AG04450 (cell line): ENCODE results near the gene ANXA6. TPM values are rescaled to one million over a fixed set of nuclear protein-coding genes. Genes with fewer than 3 reads are reported as not detected.
A peak's percentile ranks its signal among the peaks of the same experiment; 100 is the strongest.

Experiments
- CTCF ChIA-PET: fragments of 300-600, 350-600 bp; formaldehyde crosslinking; extraction: SDS; loops from one replicate; lab custom pipeline; 2022; ENCODE audit warnings: antibody characterized with exemption, inconsistent platforms; lab: Charles Lee
- POLR2A ChIA-PET: fragments of 350-600 bp; formaldehyde crosslinking; extraction: SDS; loops from one replicate; lab custom pipeline; 2021; ENCODE audit warnings: antibody characterized with exemption, inconsistent platforms; lab: Yijun Ruan, JAX
- DNase-seq: peaks from one replicate; pipeline ENCODE4 v3.0.0-alpha.2; 2011; ENCODE audit warnings: low read depth, low spot score
- H3K27ac ChIP-seq: one replicate; pipeline ENCODE4 v1.5.1; 2012; ENCODE audit warnings: low read depth, low read length, control low read depth
- H3K27me3 ChIP-seq: one replicate; pipeline ENCODE4 v1.6.0; 2012; ENCODE audit warnings: low read length; ENCODE audit not compliant: control insufficient read depth, insufficient read depth
- H3K4me3 ChIP-seq: 2 replicates; pipeline ENCODE4 v1.5.1; 2011; ENCODE audit warnings: mild to moderate bottlenecking, low read depth, low read length, control low read depth
- H3K9me3 ChIP-seq: 2 replicates; pipeline ENCODE4 v1.5.1; 2012; ENCODE audit warnings: low read length; ENCODE audit not compliant: control insufficient read depth, insufficient read depth
- polyA plus RNA-seq: library from polyadenylated mRNA; depleted of rRNA; stranded (reverse); fragments of >200 nt; gene quantifications from 2 replicates; pipeline ENCODE4 v1.2.3, GENCODE V29; 2011
- TF ChIP-seq, protein P1 (sequence below): IDR thresholded peaks from 2 replicates; pipeline ENCODE4 v1.5.1; 2011; ENCODE audit warnings: low read depth, low read length, control low read depth, inconsistent platforms

The ANXA6 gene
- polyA plus RNA-seq, 1 experiment = 502 TPM

DNA sequence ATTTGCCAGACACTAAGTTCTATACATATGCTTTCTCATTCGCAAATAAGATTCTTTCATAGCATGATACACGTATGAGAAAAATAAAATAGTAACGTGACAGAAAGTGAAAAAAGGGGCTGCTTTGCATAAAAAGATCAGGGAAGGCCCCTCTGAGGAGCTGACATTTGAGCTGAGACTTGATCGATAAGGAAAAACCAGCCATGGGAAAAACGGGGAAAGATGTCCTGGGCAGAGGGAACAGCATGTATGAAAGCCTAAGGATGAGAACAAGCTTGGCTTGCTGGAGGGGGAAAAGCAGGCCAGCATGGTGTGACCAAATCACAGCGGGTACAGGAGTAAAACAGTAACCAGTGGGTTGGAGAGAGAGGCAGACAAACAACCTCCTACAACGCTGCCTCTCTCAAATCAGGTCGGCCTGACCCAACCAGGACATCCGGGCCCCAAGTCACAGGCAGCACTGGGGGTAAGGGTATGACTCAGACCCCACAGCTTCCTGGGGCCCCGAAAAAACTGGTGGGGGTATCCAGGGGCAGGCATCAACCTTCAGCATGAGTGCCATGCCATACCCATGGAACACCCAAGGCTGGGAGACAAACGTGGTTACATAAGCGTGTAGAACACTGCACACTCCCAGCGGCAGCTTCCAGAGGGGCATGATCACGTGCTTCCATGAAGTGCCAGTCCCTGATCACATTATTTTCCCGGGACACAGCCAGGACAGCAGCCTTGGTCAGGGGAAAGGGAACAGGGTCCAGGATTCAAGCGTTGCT, 78.9 kb downstream of the ANXA6 start:
- POLR2A ChIA-PET = no interaction called here
- Histone ChIP-seq H3K4me3 (no peak overlapping the region), H3K9me3 (no peaks in the 10 kb centered on the region), H3K27me3 (no peaks in the 10 kb centered on the region), H3K27ac (no peak overlapping the region)
- CTCF ChIA-PET = interaction anchor here (0.6 kb wide), 1 partner anchor 76 kb away, joined by 3 read pairs; no protein-coding TSS in a partner anchor
- TF ChIP-seq, protein P1, sequence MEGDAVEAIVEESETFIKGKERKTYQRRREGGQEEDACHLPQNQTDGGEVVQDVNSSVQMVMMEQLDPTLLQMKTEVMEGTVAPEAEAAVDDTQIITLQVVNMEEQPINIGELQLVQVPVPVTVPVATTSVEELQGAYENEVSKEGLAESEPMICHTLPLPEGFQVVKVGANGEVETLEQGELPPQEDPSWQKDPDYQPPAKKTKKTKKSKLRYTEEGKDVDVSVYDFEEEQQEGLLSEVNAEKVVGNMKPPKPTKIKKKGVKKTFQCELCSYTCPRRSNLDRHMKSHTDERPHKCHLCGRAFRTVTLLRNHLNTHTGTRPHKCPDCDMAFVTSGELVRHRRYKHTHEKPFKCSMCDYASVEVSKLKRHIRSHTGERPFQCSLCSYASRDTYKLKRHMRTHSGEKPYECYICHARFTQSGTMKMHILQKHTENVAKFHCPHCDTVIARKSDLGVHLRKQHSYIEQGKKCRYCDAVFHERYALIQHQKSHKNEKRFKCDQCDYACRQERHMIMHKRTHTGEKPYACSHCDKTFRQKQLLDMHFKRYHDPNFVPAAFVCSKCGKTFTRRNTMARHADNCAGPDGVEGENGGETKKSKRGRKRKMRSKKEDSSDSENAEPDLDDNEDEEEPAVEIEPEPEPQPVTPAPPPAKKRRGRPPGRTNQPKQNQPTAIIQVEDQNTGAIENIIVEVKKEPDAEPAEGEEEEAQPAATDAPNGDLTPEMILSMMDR = no peak
- DNase-seq = no peak

DNA sequence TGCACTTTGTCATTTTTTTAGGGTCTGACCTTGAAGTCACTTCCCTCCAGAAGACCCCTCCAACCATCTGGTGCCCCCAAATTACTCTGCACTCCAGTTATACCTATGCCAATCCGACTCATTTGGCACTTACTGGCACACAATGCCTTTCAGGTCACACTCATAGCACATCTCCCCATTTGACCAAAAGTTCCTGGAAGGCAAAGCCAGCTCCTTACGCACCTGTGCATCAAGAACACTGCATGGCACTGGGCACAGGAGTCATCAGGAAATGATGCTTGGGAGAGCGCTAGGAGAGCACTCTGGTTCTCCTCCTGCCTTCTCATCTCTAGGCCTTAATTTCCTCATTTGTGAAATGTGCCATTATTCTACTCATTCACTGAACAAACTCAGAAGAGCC, 79.6 kb downstream of the ANXA6 start:
- POLR2A ChIA-PET = no interaction called here
- no peaks in the 10 kb centered on the region for H3K27me3 ChIP-seq
- no peaks in the 10 kb centered on the region for H3K9me3 ChIP-seq
- DNase-seq = no peak
- TF ChIP-seq, protein P1 = no peak
- CTCF ChIA-PET = no interaction called here
- no peak overlapping the region for H3K27ac ChIP-seq
- no peak overlapping the region for H3K4me3 ChIP-seq

DNA sequence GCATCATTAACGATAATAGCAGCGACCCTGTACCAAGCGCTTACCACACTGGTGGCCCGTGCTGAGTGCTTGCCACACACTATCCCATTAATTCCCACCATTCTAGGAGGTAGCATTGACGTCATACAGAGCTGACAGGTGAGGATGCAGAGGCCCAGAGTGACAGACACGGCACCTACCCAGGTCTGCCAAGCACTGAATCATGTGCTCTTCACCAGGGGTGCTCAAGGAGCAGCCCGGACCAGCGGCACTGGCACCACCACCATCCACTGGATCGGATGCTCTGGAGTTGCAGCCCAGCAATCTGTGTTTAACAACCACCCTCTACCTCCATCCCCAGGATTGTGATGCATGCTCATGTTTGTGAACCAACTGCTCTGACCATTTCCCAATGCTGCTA, 80.2 kb downstream of the ANXA6 start:
- no peak for DNase-seq
- H3K9me3 ChIP-seq = no peaks in the 10 kb centered on the region
- no peaks in the 10 kb centered on the region for H3K27me3 ChIP-seq
- no peak overlapping the region for H3K4me3 ChIP-seq
- ChIA-PET CTCF (no interaction called here), POLR2A (no interaction called here)
- H3K27ac ChIP-seq = no peak overlapping the region
- TF ChIP-seq, protein P1 = no peak

DNA sequence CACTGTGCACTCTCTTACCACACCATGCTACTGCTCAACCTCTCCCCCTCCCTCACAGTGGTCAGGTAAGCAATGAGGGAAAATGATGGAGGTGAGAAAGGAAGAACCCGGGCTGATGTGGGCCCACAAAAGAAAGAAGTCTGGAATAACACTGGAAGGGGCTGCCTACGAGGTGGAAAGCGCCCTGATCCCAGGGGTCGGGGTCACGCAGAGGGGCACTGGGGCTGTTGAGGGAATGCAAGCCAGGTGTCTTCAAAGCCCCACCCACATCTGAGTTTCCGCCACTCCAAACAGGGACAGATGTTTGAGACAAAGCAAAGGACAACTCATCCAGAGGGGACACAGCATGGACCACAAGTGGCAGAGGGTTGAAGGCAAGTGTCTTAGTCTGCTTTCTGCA, 81.0 kb downstream of the ANXA6 start:
- Histone ChIP-seq H3K27me3 (no peaks in the 10 kb centered on the region), H3K9me3 (no peaks in the 10 kb centered on the region), H3K27ac (no peak overlapping the region), H3K4me3 (no peak overlapping the region)
- ChIA-PET CTCF (interaction anchor here (1.3 kb wide), 1 partner anchor 25 kb away, joined by 3 read pairs; no protein-coding TSS in a partner anchor), POLR2A (interaction anchor here (0.7 to 1.4 kb wide), 2 partner anchors 14 to 17 kb away, joined by 3 to 4 read pairs; no protein-coding TSS in a partner anchor)
- no peak for DNase-seq
- TF ChIP-seq, protein P1 = no peak

DNA sequence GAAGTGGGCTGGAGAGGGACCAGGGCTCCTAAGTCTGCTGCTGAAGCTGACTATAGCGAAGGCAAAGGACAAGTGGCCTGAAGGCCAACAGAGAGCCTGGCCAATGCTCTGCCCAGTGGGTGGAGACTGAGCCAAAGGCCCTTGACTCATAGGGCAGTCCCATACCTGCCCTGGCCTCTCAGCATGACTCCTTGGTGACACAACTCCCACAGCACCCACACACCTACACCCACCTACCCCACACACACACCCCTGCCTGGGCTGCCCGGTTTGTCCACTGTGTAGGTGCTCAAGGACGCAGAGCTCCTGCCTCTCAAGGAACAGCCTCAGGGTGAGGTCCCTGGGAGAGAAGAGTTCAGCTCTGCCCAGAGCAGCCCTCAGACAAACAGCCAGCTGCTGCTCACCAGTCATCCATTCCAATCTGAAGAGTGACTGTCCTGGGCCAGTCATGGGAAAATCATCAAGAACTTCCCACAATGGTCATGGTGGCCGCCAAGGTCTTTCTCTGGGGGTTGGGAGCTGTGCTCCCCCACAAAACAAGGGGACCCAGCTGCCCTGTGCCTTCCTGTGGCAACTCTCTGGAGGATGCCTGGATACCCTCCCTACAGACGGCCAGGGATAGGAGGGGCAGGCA, 81.8 kb downstream of the ANXA6 start:
- TF ChIP-seq, protein P1 = no peak
- POLR2A ChIA-PET = interaction anchor here (0.7 to 1.4 kb wide), 2 partner anchors 13 to 18 kb away, joined by 3 to 4 read pairs; no protein-coding TSS in a partner anchor
- CTCF ChIA-PET = interaction anchor here (1.3 kb wide), 1 partner anchor 24 kb away, joined by 3 read pairs; no protein-coding TSS in a partner anchor
- peak overlapping the region; percentile 21 for H3K27ac ChIP-seq
- H3K4me3 ChIP-seq = no peak overlapping the region
- no peaks in the 10 kb centered on the region for H3K9me3 ChIP-seq
- no peak for DNase-seq
- no peaks in the 10 kb centered on the region for H3K27me3 ChIP-seq
